Activated naive CD4-positive, alpha-beta T cell treated with anti-CD3 and anti-CD28 coated beads for 36 hours (primary cell): ENCODE measurements around the gene CPB1. TPM values are rescaled to one million over a fixed set of nuclear protein-coding genes. Genes with fewer than 3 reads are reported as not detected.

Experiments
- CTCF ChIA-PET: fragments of 350-600 bp; sonication (Branson Sonifier 250); formaldehyde crosslinking; loops from one replicate; lab custom pipeline; 2021; ENCODE audit warnings: antibody characterized with exemption; lab: Charles Lee
- DNase-seq: peaks from one replicate; pipeline ENCODE4 v3.0.0-alpha.2; 2020
- H3K27ac Mint-ChIP-seq: one replicate; pipeline ENCODE4 v1.8.0; 2021; ENCODE audit warnings: mild to moderate bottlenecking, mixed read lengths
- H3K27me3 Mint-ChIP-seq: one replicate; pipeline ENCODE4 v1.8.0; 2021; ENCODE audit warnings: low read depth, mixed read lengths
- H3K36me3 Mint-ChIP-seq: one replicate; pipeline ENCODE4 v1.8.0; 2021; ENCODE audit warnings: low read depth, mixed read lengths
- H3K4me1 Mint-ChIP-seq: one replicate; pipeline ENCODE4 v1.8.0; 2021; ENCODE audit warnings: low read depth, mixed read lengths
- H3K4me3 Mint-ChIP-seq: one replicate; pipeline ENCODE4 v1.8.0; 2021; ENCODE audit warnings: mild to moderate bottlenecking, moderate library complexity, mixed read lengths
- H3K9me3 Mint-ChIP-seq: one replicate; pipeline ENCODE4 v1.8.0; 2021; ENCODE audit warnings: mixed read lengths
- intact Hi-C: fragments of 100-400 bp; cut with micrococcal nuclease; formaldehyde crosslinking; loops from one replicate; pipeline ENCODE4 v1.15.1; 2023
- total RNA-seq, 2 experiments: library from RNA; stranded (reverse); gene quantifications; one replicate each; pipeline ENCODE4 v1.2.3, GENCODE V29; 2021

The CPB1 gene
- total RNA-seq, 2 experiments from 2014 or later = not detected

DNA sequence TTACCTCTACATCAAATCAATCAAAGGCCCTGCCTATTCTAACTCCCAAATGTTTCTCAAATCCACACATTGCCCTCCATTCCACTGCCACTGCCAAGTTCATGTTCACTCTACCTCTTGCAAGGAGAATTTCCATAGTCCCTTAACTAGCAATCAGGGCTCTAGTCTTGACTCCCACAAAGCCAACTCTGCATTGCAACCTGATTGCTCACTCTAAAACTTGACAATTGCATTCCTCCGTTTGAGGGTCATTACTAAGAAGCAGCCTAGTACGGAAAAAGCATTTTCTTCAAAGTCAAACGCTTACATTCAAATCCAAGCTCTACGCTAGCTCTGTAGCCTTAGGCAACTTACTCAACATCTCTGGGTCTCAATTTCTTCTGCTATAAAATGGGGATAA is 38.6 kb downstream of the CPB1 start:
- Mint-ChIP-seq H3K27me3 (peaks cover 13% of the 10 kb centered on the region), H3K27ac (no peak overlapping the region), H3K4me3 (no peak overlapping the region), H3K9me3 (no peaks in the 10 kb centered on the region), H3K4me1 (no peaks in the 10 kb centered on the region), H3K36me3 (no peaks in the 10 kb centered on the region)
- intact Hi-C loops = no loop called here
- CTCF ChIA-PET = interaction anchor here (0.6 to 1.4 kb wide), 2 partner anchors 12 to 80 kb away, joined by 3 to 5 read pairs; no protein-coding TSS in a partner anchor
- no peak for DNase-seq

DNA sequence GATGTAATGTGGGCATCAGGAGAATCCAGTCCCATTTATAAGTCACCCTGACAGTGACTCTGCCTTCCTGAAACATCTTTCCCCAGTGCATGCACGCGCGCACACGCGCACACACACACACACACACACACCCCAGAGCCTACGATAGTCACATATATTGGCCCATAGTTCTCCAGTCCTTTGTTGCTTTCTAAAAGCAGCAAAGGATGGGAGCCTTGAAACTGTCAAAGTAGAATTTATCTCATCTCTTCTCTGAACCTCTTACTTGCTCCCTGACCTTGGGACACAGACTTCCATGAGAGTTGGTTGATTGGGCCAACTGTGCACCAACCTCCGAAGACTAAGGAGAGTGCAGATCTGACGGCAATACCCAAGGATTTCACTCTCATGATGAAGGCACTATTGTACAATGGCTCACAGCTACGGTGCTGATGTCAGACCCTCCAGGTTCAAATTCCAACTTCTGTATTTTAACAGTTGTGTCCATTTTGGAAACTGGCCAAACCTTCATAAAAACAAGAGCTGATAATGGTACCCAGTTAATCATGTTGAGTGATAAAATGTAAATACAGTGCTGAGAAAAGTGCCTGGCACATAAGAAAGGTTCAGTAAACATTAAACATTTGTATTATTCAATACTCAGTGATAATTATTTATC is 45.8 kb downstream of the CPB1 start:
- intact Hi-C loops = no loop called here
- Mint-ChIP-seq H3K27me3 (peaks cover 2% of the 10 kb centered on the region), H3K4me1 (no peaks in the 10 kb centered on the region), H3K9me3 (no peaks in the 10 kb centered on the region), H3K36me3 (no peaks in the 10 kb centered on the region), H3K4me3 (no peak overlapping the region), H3K27ac (no peak overlapping the region)
- CTCF ChIA-PET = interaction anchor here (2.7 kb wide), 1 partner anchor 11 kb away, joined by 10 read pairs; no protein-coding TSS in a partner anchor
- no peak for DNase-seq

- intact Hi-C loops = no loop called here
- no peaks in the 10 kb centered on the region for H3K36me3 Mint-ChIP-seq
- peaks cover 2% of the 10 kb centered on the region for H3K27me3 Mint-ChIP-seq
- no peaks in the 10 kb centered on the region for H3K9me3 Mint-ChIP-seq
- no peak overlapping the region for H3K27ac Mint-ChIP-seq
- DNase-seq = no peak
- no peak overlapping the region for H3K4me3 Mint-ChIP-seq
- no peaks in the 10 kb centered on the region for H3K4me1 Mint-ChIP-seq
- CTCF ChIA-PET = interaction anchor here (2.7 kb wide), 1 partner anchor 12 kb away, joined by 10 read pairs; no protein-coding TSS in a partner anchor
Measured at GRCh38 chr3:148873977-148874376, 46.4 kb downstream of the CPB1 start.

- no peak for DNase-seq
- CTCF ChIA-PET = interaction anchor here (1.3 kb wide), 1 partner anchor 12 kb away, joined by 5 read pairs; the partner anchor contains the start of gene CPA3
- no peaks in the 10 kb centered on the region for H3K36me3 Mint-ChIP-seq
- intact Hi-C loops = no loop called here
- H3K4me3 Mint-ChIP-seq = no peak overlapping the region
- no peak overlapping the region for H3K27ac Mint-ChIP-seq
- H3K27me3 Mint-ChIP-seq = peaks cover 7% of the 10 kb centered on the region
- H3K9me3 Mint-ChIP-seq = no peaks in the 10 kb centered on the region
- no peaks in the 10 kb centered on the region for H3K4me1 Mint-ChIP-seq
Measured at GRCh38 chr3:148878095-148878494, 50.5 kb downstream of the CPB1 start.

GRCh38 chr3:148879256-148879655 is 51.6 kb downstream of the CPB1 start:
- DNase-seq = no peak
- H3K4me1 Mint-ChIP-seq = no peaks in the 10 kb centered on the region
- H3K27me3 Mint-ChIP-seq = peaks cover 5% of the 10 kb centered on the region

GRCh38 chr3:148880681-148881080 is 53.1 kb downstream of the CPB1 start:
- Mint-ChIP-seq H3K27me3 (peaks cover 5% of the 10 kb centered on the region), H3K27ac (no peak overlapping the region), H3K4me1 (no peaks in the 10 kb centered on the region), H3K9me3 (no peaks in the 10 kb centered on the region), H3K4me3 (no peak overlapping the region), H3K36me3 (no peaks in the 10 kb centered on the region)
- no peak for DNase-seq
- intact Hi-C loops = no loop called here
- CTCF ChIA-PET = interaction anchor here (0.9 kb wide), 1 partner anchor 20 kb away, joined by 3 read pairs; no protein-coding TSS in a partner anchor

More at GRCh38 chr3:148879256-148879655, 51.6 kb downstream of the CPB1 start:
- intact Hi-C loops = no loop called here
- CTCF ChIA-PET = interaction anchor here (1.3 kb wide), 1 partner anchor 14 kb away, joined by 5 read pairs; the partner anchor contains the start of gene CPA3
- Mint-ChIP-seq H3K27ac (no peak overlapping the region), H3K4me3 (no peak overlapping the region), H3K36me3 (no peaks in the 10 kb centered on the region), H3K9me3 (no peaks in the 10 kb centered on the region)

DNA sequence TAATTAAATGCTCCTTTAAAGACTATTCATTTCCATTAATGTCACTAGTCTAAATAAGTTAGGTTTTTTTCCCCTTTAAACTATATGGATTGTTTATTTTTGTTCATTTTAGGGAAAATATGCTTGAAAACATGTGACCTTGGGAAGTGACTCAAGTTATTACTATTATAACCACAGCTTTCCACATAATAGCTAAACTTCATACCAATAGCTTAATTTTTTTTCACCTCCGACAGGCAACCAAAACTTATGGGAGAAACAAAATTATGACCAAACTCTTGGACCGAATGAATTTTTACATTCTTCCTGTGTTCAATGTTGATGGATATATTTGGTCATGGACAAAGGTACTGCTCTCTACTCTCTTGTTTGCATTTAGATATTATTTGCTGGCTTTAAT is 53.7 kb downstream of the CPB1 start:
- Mint-ChIP-seq H3K27me3 (peaks cover 5% of the 10 kb centered on the region), H3K4me1 (no peaks in the 10 kb centered on the region), H3K36me3 (no peaks in the 10 kb centered on the region), H3K4me3 (no peak overlapping the region), H3K27ac (no peak overlapping the region), H3K9me3 (no peaks in the 10 kb centered on the region)
- intact Hi-C loops = no loop called here
- no peak for DNase-seq
- CTCF ChIA-PET = interaction anchor here (0.9 to 1.1 kb wide), 2 partner anchors 19 to 21 kb away, joined by 3 to 4 read pairs; no protein-coding TSS in a partner anchor

DNA sequence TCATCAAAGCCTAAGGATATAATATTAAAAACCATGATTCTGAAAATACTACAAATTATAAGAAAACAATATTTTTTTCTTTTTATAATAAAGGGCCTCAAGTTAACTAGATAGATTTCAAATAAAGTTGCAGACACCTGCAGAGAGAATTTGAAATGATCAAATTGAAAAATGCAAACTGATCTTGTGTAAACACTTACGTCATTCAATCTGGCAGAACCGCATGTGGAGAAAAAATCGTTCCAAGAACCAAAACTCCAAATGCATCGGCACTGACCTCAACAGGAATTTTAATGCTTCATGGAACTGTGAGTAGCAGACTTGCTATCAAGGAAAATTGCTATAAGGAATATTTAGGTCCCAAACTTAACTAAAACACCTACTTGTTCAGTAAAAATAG is 54.7 kb downstream of the CPB1 start:
- no peak overlapping the region for H3K4me3 Mint-ChIP-seq
- H3K4me1 Mint-ChIP-seq = no peaks in the 10 kb centered on the region
- intact Hi-C loops = no loop called here
- no peak overlapping the region for H3K27ac Mint-ChIP-seq
- H3K9me3 Mint-ChIP-seq = no peaks in the 10 kb centered on the region
- peaks cover 7% of the 10 kb centered on the region for H3K27me3 Mint-ChIP-seq
- CTCF ChIA-PET = interaction anchor here (1.1 kb wide), 1 partner anchor 20 kb away, joined by 4 read pairs; no protein-coding TSS in a partner anchor
- no peak for DNase-seq
- no peaks in the 10 kb centered on the region for H3K36me3 Mint-ChIP-seq

DNA sequence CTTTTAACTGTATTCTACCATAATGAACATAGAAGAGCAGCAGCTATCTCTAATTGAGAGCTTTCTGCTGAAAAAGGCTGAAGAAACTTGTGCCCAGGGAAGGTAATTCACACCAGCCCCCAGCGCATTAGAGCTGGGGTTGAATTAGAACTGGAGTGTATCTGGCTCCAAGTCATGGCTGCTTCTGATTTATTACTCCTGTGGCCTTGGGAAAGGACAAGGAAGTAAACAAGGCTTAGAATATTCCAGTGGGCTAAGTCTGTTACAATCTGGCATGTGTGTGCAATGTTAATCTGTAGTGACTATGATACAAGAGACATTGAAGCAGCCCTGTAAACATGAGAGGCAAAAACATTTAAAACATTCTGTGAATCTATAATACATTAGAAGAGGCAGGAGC is 55.6 kb downstream of the CPB1 start:
- H3K27me3 Mint-ChIP-seq = peaks cover 15% of the 10 kb centered on the region
- CTCF ChIA-PET = interaction anchor here (1.0 to 1.7 kb wide), 2 partner anchors 21 to 59 kb away, joined by 3 to 4 read pairs; no protein-coding TSS in a partner anchor
- H3K4me3 Mint-ChIP-seq = no peak overlapping the region

DNA sequence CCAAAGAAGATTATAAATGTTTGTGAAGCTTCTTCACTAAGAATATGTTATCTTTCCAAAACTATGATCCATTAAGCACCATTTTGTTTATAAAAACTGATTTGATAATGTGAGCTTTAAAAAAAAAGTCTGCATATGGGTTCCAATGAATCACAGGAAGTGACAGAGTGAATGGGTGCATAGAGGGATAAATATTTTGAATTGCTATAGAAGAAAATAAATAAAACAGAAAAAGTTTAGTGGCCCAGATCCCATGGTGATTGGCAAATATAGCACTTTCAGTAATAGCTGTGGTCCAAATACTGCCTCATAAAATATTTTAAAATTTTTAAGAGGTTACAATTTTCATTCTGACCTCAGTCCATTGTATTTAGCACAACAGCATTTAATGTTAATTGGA is 56.6 kb downstream of the CPB1 start:
- CTCF ChIA-PET = interaction anchor here (0.6 to 1.7 kb wide), 2 partner anchors 16 to 23 kb away, joined by 3 to 4 read pairs; no protein-coding TSS in a partner anchor
- H3K4me3 Mint-ChIP-seq = no peak overlapping the region
- H3K36me3 Mint-ChIP-seq = no peaks in the 10 kb centered on the region
- H3K27me3 Mint-ChIP-seq = peaks cover 19% of the 10 kb centered on the region
- H3K4me1 Mint-ChIP-seq = no peaks in the 10 kb centered on the region
- intact Hi-C loops = no loop called here
- no peaks in the 10 kb centered on the region for H3K9me3 Mint-ChIP-seq
- no peak overlapping the region for H3K27ac Mint-ChIP-seq
- DNase-seq = no peak

More for the DNA sequence above, 55.6 kb downstream of the CPB1 start:
- DNase-seq = no peak
- intact Hi-C loops = no loop called here
- Mint-ChIP-seq H3K9me3 (no peaks in the 10 kb centered on the region), H3K27ac (no peak overlapping the region), H3K4me1 (no peaks in the 10 kb centered on the region), H3K36me3 (no peaks in the 10 kb centered on the region)

DNA sequence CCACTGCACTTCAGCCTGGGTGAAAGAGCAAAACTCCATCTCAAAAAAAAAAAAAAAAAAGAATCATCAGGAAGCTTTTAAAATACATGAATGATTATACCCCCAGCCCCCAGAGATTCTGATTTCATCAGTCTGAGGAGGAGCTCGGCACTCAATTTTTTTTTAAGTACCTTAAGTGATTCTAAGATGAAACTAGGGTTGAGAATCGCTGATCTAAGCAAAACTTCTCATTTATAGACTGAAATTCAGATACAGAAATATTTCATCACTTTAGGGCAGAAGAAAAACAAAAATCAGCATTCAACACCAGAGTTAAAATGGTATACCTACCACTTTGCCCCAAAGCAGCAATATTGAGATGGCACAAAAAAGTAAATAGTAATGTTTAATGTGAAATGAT is 62.2 kb downstream of the CPB1 start:
- no peak overlapping the region for H3K4me3 Mint-ChIP-seq
- H3K36me3 Mint-ChIP-seq = no peaks in the 10 kb centered on the region
- CTCF ChIA-PET = no interaction called here
- H3K9me3 Mint-ChIP-seq = no peaks in the 10 kb centered on the region
- H3K27ac Mint-ChIP-seq = no peak overlapping the region
- no peaks in the 10 kb centered on the region for H3K4me1 Mint-ChIP-seq
- no peak for DNase-seq
- peaks cover 17% of the 10 kb centered on the region for H3K27me3 Mint-ChIP-seq
- intact Hi-C loops = no loop called here

DNA sequence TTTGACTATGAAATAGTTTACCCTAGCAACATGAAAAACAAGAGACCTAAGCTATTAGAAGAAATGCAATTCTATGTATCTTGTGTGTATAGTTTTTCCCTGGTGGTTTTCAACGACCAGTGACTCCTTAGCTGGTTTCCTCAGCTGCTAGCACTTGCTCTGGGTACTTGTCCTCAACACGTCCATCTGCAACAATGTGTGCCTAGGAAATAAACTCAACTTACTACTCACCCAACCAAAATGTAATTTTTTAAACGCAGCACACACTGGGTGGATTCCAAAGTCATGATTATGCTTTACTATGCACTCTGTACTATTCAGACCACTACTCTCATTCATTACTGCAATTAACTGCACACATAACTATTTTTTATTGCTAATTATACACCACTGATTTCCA is 68.5 kb downstream of the CPB1 start:
- Mint-ChIP-seq H3K9me3 (no peaks in the 10 kb centered on the region), H3K36me3 (no peaks in the 10 kb centered on the region), H3K4me3 (no peak overlapping the region), H3K27me3 (peaks cover 11% of the 10 kb centered on the region), H3K27ac (no peak overlapping the region), H3K4me1 (no peaks in the 10 kb centered on the region)
- intact Hi-C loops = no loop called here
- CTCF ChIA-PET = interaction anchor here (1.4 kb wide), 1 partner anchor 34 kb away, joined by 3 read pairs; no protein-coding TSS in a partner anchor
- DNase-seq = no peak
